Endometrium (tissue), 2 donors: ENCODE results near the gene ILDR1.

Source experiments
- FAIRE-seq: peaks from 2 replicates; lab custom pipeline; 2012; peaks lifted over from hg19 to GRCh38; lab: Jason Lieb, UNC
- donor health status: control.
- donor health status: control.

ILDR1 gene

GRCh38 chr3:122014741-122015140 lies 7.3 kb downstream of the ILDR1 start:
- no peak for FAIRE-seq

- no peak for FAIRE-seq
These were observed 8.6 kb downstream of the ILDR1 start for GRCh38 chr3:122013448-122013925.

- FAIRE-seq: no peak
These were observed 9.2 kb downstream of the ILDR1 start for GRCh38 chr3:122012821-122013220.

- no peak for FAIRE-seq
These were observed 10.7 kb downstream of the ILDR1 start for GRCh38 chr3:122011396-122011795.

- no peak for FAIRE-seq
These were observed 11.5 kb downstream of the ILDR1 start for GRCh38 chr3:122010506-122010905.

GRCh38 chr3:122008166-122008565 lies 13.9 kb downstream of the ILDR1 start:
- FAIRE-seq: no peak

GRCh38 chr3:122006267-122006666 lies 15.8 kb downstream of the ILDR1 start:
- FAIRE-seq: no peak

GRCh38 chr3:122004991-122005565 lies 17.0 kb downstream of the ILDR1 start:
- no peak for FAIRE-seq

GRCh38 chr3:122004107-122004506 lies 17.9 kb downstream of the ILDR1 start:
- no peak for FAIRE-seq

GRCh38 chr3:122003606-122004005 lies 18.4 kb downstream of the ILDR1 start:
- FAIRE-seq: no peak

GRCh38 chr3:122003112-122003511 lies 18.9 kb downstream of the ILDR1 start:
- FAIRE-seq: no peak

GRCh38 chr3:122002611-122003010 lies 19.4 kb downstream of the ILDR1 start:
- no peak for FAIRE-seq

GRCh38 chr3:122001892-122002291 lies 20.2 kb downstream of the ILDR1 start:
- no peak for FAIRE-seq

GRCh38 chr3:122000936-122001605 lies 21.0 kb downstream of the ILDR1 start:
- no peak for FAIRE-seq

- FAIRE-seq: no peak
These were observed 22.1 kb downstream of the ILDR1 start for GRCh38 chr3:121999931-122000330.

GRCh38 chr3:121998611-121999473 lies 23.2 kb downstream of the ILDR1 start:
- FAIRE-seq: no peak

- no peak for FAIRE-seq
These were observed 23.9 kb downstream of the ILDR1 start for GRCh38 chr3:121998030-121998580.

GRCh38 chr3:121997372-121997771 lies 24.7 kb downstream of the ILDR1 start:
- FAIRE-seq: no peak

- no peak for FAIRE-seq
These were observed 25.6 kb downstream of the ILDR1 start for GRCh38 chr3:121996441-121996840.

GRCh38 chr3:121995161-121996137 lies 26.6 kb downstream of the ILDR1 start:
- FAIRE-seq: no peak

- FAIRE-seq: no peak
These were observed 27.5 kb downstream of the ILDR1 start for GRCh38 chr3:121994551-121994950.
